Measurements from ENCODE around the gene PREP.

PREP gene

GRCh38 chr6:105282631-105283585, 120.0 kb downstream of the PREP start:
- H3K36me3 ChIP-seq (ENCODE audit: insufficient read depth, low read length): peaks cover 85% of the 10 kb centered on the region
- no peaks in the 10 kb centered on the region for H3K9me3 ChIP-seq (ENCODE audit: insufficient read depth, low read depth, low read length)
- no peaks in the 10 kb centered on the region for H3K4me1 ChIP-seq (ENCODE audit: insufficient read depth, low read length)
- WGBS: 95% methylated on average over 17 of the region's 18 CpGs
- H3K9ac ChIP-seq (ENCODE audit: low read depth, low read length): no peak overlapping the region
- no peaks in the 10 kb centered on the region for H3K27me3 ChIP-seq (ENCODE audit: insufficient read depth, low read length)
- no peak overlapping the region for H3K27ac ChIP-seq (ENCODE audit: low read depth, low read length)
- no peak overlapping the region for H3K4me3 ChIP-seq (ENCODE audit: low read length)

DNA sequence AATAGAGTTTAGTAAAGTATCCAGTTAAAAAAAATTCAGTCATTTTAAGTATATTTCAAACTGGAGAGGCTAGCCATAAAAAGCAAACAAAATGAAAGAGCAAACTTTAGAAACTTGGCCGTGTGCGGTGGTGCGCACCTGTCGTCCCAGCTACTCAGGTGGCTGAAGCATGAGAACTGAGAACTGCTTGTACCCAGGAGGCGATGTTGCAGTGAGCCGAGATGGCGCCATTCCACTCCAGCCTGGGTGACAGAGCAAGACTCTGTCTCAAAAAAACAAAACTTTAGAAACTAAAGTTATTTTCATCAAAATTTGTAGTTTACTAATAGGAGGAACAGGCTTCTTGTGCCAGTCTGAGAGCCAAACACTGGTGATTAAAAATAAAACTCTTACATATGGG, 122.8 kb downstream of the PREP start:
- WGBS: 97% methylated on average over 7 of the region's 7 CpGs
- Histone ChIP-seq H3K9me3 (ENCODE audit: insufficient read depth, low read depth, low read length) (no peaks in the 10 kb centered on the region), H3K27me3 (ENCODE audit: insufficient read depth, low read length) (no peaks in the 10 kb centered on the region), H3K27ac (ENCODE audit: low read depth, low read length) (no peak overlapping the region), H3K9ac (ENCODE audit: low read depth, low read length) (no peak overlapping the region), H3K4me1 (ENCODE audit: insufficient read depth, low read length) (no peaks in the 10 kb centered on the region), H3K36me3 (ENCODE audit: insufficient read depth, low read length) (peaks cover 90% of the 10 kb centered on the region), H3K4me3 (ENCODE audit: low read length) (no peak overlapping the region)

GRCh38 chr6:105279463-105279862, 123.4 kb downstream of the PREP start:
- Histone ChIP-seq H3K27me3 (ENCODE audit: insufficient read depth, low read length) (no peaks in the 10 kb centered on the region), H3K9me3 (ENCODE audit: insufficient read depth, low read depth, low read length) (no peaks in the 10 kb centered on the region), H3K4me3 (ENCODE audit: low read length) (no peak overlapping the region), H3K9ac (ENCODE audit: low read depth, low read length) (no peak overlapping the region), H3K27ac (ENCODE audit: low read depth, low read length) (no peak overlapping the region), H3K36me3 (ENCODE audit: insufficient read depth, low read length) (peaks cover 85% of the 10 kb centered on the region), H3K4me1 (ENCODE audit: insufficient read depth, low read length) (no peaks in the 10 kb centered on the region)
- 89% methylated on average over 3 of the region's 3 CpGs for WGBS

DNA sequence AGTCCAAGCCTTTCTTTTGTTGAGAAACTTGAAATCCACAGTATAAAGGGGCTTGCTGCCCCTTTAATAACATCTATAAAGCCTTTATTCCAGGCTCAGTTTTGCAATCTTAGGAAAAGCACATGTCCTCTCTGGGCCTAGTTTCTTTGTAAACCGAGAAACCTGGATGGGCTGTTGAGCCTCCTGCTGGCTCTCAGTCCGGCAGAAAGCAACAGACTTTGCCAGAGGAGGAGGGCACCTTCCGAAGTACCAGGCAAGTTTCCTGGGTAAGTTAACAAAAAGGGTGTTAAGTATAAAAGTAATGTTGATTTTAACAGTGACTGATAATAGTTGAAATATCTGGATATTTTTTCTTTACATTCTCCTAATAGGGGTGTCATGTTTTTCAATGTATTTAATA, 124.1 kb downstream of the PREP start:
- Histone ChIP-seq H3K9ac (ENCODE audit: low read depth, low read length) (no peak overlapping the region), H3K9me3 (ENCODE audit: insufficient read depth, low read depth, low read length) (no peaks in the 10 kb centered on the region), H3K4me3 (ENCODE audit: low read length) (no peak overlapping the region), H3K4me1 (ENCODE audit: insufficient read depth, low read length) (no peaks in the 10 kb centered on the region), H3K27ac (ENCODE audit: low read depth, low read length) (no peak overlapping the region), H3K27me3 (ENCODE audit: insufficient read depth, low read length) (no peaks in the 10 kb centered on the region), H3K36me3 (ENCODE audit: insufficient read depth, low read length) (peaks cover 82% of the 10 kb centered on the region)
- WGBS: 96% methylated on average over 3 of the region's 3 CpGs

- H3K27me3 ChIP-seq (ENCODE audit: insufficient read depth, low read length): no peaks in the 10 kb centered on the region
- H3K36me3 ChIP-seq (ENCODE audit: insufficient read depth, low read length): peaks cover 76% of the 10 kb centered on the region
- H3K9me3 ChIP-seq (ENCODE audit: insufficient read depth, low read depth, low read length): no peaks in the 10 kb centered on the region
- H3K9ac ChIP-seq (ENCODE audit: low read depth, low read length): no peak overlapping the region
- 96% methylated on average over 20 of the region's 20 CpGs for WGBS
- no peak overlapping the region for H3K4me3 ChIP-seq (ENCODE audit: low read length)
- no peak overlapping the region for H3K27ac ChIP-seq (ENCODE audit: low read depth, low read length)
- H3K4me1 ChIP-seq (ENCODE audit: insufficient read depth, low read length): 0 out of 2 replicates have a peak, but pooled peaks cover 4% of the 10 kb centered on the region
Observed at GRCh38 chr6:105278035-105278434, 124.8 kb downstream of the PREP start.

GRCh38 chr6:105276374-105276773, 126.5 kb downstream of the PREP start:
- Histone ChIP-seq H3K9ac (ENCODE audit: low read depth, low read length) (no peak overlapping the region), H3K27me3 (ENCODE audit: insufficient read depth, low read length) (no peaks in the 10 kb centered on the region), H3K36me3 (ENCODE audit: insufficient read depth, low read length) (peaks cover 60% of the 10 kb centered on the region), H3K4me3 (ENCODE audit: low read length) (no peak overlapping the region), H3K27ac (ENCODE audit: low read depth, low read length) (no peak overlapping the region), H3K9me3 (ENCODE audit: insufficient read depth, low read depth, low read length) (no peaks in the 10 kb centered on the region), H3K4me1 (ENCODE audit: insufficient read depth, low read length) (0 out of 2 replicates have a peak, but pooled peaks cover 4% of the 10 kb centered on the region)
- 93% methylated on average over 3 of the region's 3 CpGs for WGBS

DNA sequence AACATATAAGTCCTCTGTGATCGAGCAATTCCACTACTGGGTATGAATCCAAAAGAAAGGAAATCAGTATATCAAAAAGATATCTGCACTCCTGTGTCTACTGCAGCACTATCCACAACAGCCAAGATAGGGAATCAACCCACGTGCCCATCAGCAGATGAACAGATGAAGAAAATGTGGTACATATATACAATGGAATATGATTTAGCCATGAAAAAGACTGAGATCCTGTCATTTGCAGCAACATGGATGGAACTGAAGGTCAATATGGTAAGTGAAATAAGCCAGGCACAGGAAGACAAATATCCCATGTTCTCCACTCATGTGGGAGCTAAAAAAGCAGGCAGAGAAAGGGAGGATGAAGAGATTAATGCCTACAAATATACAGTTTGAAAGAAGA, 127.3 kb downstream of the PREP start:
- Histone ChIP-seq H3K4me3 (ENCODE audit: low read length) (no peak overlapping the region), H3K9me3 (ENCODE audit: insufficient read depth, low read depth, low read length) (no peaks in the 10 kb centered on the region), H3K36me3 (ENCODE audit: insufficient read depth, low read length) (peaks cover 51% of the 10 kb centered on the region), H3K27ac (ENCODE audit: low read depth, low read length) (no peak overlapping the region), H3K4me1 (ENCODE audit: insufficient read depth, low read length) (0 out of 2 replicates have a peak, but pooled peaks cover 4% of the 10 kb centered on the region), H3K9ac (ENCODE audit: low read depth, low read length) (no peak overlapping the region), H3K27me3 (ENCODE audit: insufficient read depth, low read length) (no peaks in the 10 kb centered on the region)
- 91% methylated on average over 2 of the region's 2 CpGs for WGBS

- Histone ChIP-seq H3K27me3 (ENCODE audit: insufficient read depth, low read length) (no peaks in the 10 kb centered on the region), H3K4me1 (ENCODE audit: insufficient read depth, low read length) (0 out of 2 replicates have a peak, but pooled peaks cover 4% of the 10 kb centered on the region), H3K4me3 (ENCODE audit: low read length) (no peak overlapping the region), H3K36me3 (ENCODE audit: insufficient read depth, low read length) (peaks cover 44% of the 10 kb centered on the region), H3K9ac (ENCODE audit: low read depth, low read length) (no peak overlapping the region), H3K27ac (ENCODE audit: low read depth, low read length) (no peak overlapping the region), H3K9me3 (ENCODE audit: insufficient read depth, low read depth, low read length) (no peaks in the 10 kb centered on the region)
- WGBS: 93% methylated on average over 4 of the region's 4 CpGs
Observed at GRCh38 chr6:105274678-105275077, 128.2 kb downstream of the PREP start.

DNA sequence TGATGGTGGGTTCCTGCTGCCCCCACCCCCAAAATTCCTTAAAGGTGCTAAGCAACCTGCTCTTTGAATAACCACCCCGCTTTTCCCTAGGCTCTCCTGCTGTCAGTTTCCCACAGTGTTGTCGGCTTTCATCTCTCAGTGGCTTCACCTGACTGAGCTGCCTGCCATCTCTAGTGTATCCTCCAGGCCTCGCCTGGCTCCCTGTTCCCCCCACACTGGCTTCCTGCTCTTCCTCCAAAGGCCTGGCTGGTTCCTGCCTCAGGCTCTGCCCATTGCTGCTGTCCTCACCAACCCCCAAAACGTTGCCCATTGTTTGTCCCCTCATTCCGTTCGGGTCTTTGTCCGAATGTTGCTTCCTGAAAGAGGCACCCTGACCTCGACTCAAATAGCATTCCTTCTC, 129.3 kb downstream of the PREP start:
- 0 out of 2 replicates have a peak, but pooled peaks cover 4% of the 10 kb centered on the region for H3K4me1 ChIP-seq (ENCODE audit: insufficient read depth, low read length)
- no peak overlapping the region for H3K9ac ChIP-seq (ENCODE audit: low read depth, low read length)
- no peaks in the 10 kb centered on the region for H3K27me3 ChIP-seq (ENCODE audit: insufficient read depth, low read length)
- no peaks in the 10 kb centered on the region for H3K9me3 ChIP-seq (ENCODE audit: insufficient read depth, low read depth, low read length)
- H3K4me3 ChIP-seq (ENCODE audit: low read length): no peak overlapping the region
- no peak overlapping the region for H3K27ac ChIP-seq (ENCODE audit: low read depth, low read length)
- peaks cover 35% of the 10 kb centered on the region for H3K36me3 ChIP-seq (ENCODE audit: insufficient read depth, low read length)
- 81% methylated on average over 8 of the region's 8 CpGs for WGBS

- Histone ChIP-seq H3K36me3 (ENCODE audit: insufficient read depth, low read length) (peaks cover 28% of the 10 kb centered on the region), H3K27me3 (ENCODE audit: insufficient read depth, low read length) (no peaks in the 10 kb centered on the region), H3K4me3 (ENCODE audit: low read length) (no peak overlapping the region), H3K9me3 (ENCODE audit: insufficient read depth, low read depth, low read length) (no peaks in the 10 kb centered on the region), H3K4me1 (ENCODE audit: insufficient read depth, low read length) (0 out of 2 replicates have a peak, but pooled peaks cover 4% of the 10 kb centered on the region), H3K27ac (ENCODE audit: low read depth, low read length) (no peak overlapping the region), H3K9ac (ENCODE audit: low read depth, low read length) (no peak overlapping the region)
- 51% methylated on average over 6 of the region's 6 CpGs for WGBS
Observed at GRCh38 chr6:105272786-105273185, 130.1 kb downstream of the PREP start.

GRCh38 chr6:105270511-105270910, 132.4 kb downstream of the PREP start:
- H3K4me3 ChIP-seq (ENCODE audit: low read length): no peak overlapping the region
- no peaks in the 10 kb centered on the region for H3K9me3 ChIP-seq (ENCODE audit: insufficient read depth, low read depth, low read length)
- no peaks in the 10 kb centered on the region for H3K27me3 ChIP-seq (ENCODE audit: insufficient read depth, low read length)
- no peak overlapping the region for H3K9ac ChIP-seq (ENCODE audit: low read depth, low read length)
- H3K4me1 ChIP-seq (ENCODE audit: insufficient read depth, low read length): 0 out of 2 replicates have a peak, but pooled peaks cover 4% of the 10 kb centered on the region
- peaks cover 5% of the 10 kb centered on the region; the same call in 1 of the 2 replicates for H3K36me3 ChIP-seq (ENCODE audit: insufficient read depth, low read length)
- no peak overlapping the region for H3K27ac ChIP-seq (ENCODE audit: low read depth, low read length)

All from HUES64 (cell line).